Endothelial cell of umbilical vein (primary cell): ENCODE results near the gene CACNA2D3. TPM values are rescaled to one million over a fixed set of nuclear protein-coding genes. Genes with fewer than 3 reads are reported as not detected.

Experiments
- BruUV-seq: library from RNA; stranded (reverse); fragments of 400-500 nt; replicated peaks from 2 replicates; lab custom pipeline; 2021; lab: Mats Ljungman, UMichigan
- CTCF ChIA-PET: fragments of 300-600, 350-600 bp; sonication (Branson Sonifier 250); formaldehyde crosslinking; loops from one replicate; lab custom pipeline; 2021; ENCODE audit warnings: antibody characterized with exemption, inconsistent platforms; lab: Charles Lee
- POLR2A ChIA-PET: fragments of 300-600, 350-600 bp; sonication (Branson Sonifier 250); formaldehyde crosslinking; loops from one replicate; lab custom pipeline; 2021; ENCODE audit warnings: antibody characterized with exemption, inconsistent platforms; lab: Charles Lee
- DNase-seq: peaks from one replicate; pipeline ENCODE4 v3.0.0-alpha.2; 2011; ENCODE audit warnings: low read depth, low spot score
- FAIRE-seq: peaks from 2 replicates; lab custom pipeline; 2011; peaks lifted over from hg19 to GRCh38; lab: Jason Lieb, UNC
- H2AFZ ChIP-seq: 2 replicates; pipeline ENCODE4 v1.6.0; 2012; ENCODE audit warnings: low read depth, low read length, control low read depth, inconsistent platforms
- H3K27ac ChIP-seq: 2 replicates; pipeline ENCODE4 v1.5.1; 2011; ENCODE audit warnings: low read depth, mild to moderate bottlenecking, control low read depth, low read length, moderate library complexity; ENCODE audit not compliant: insufficient read depth
- H3K27me3 ChIP-seq, 2 experiments: 2 replicates each; pipeline versions ENCODE4 v1.6.0 to v1.6.1; 2011; ENCODE audit warnings: low read length in 2 of 2, mixed read lengths in 1 of 2; ENCODE audit not compliant: control insufficient read depth in 2 of 2, insufficient read depth in 2 of 2
- H3K36me3 ChIP-seq, 2 experiments: 2 replicates in 1 of 2; 3 replicates in 1 of 2; pipeline ENCODE4 v1.5.1; 2011; ENCODE audit warnings: low read length in 2 of 2, mild to moderate bottlenecking in 1 of 2, moderate library complexity in 1 of 2; ENCODE audit not compliant: control insufficient read depth in 2 of 2, insufficient read depth in 2 of 2; ENCODE audit errors: extremely low read depth in 1 of 2
- H3K4me1 ChIP-seq: 3 replicates; pipeline ENCODE4 v1.5.1; 2011; ENCODE audit warnings: mild to moderate bottlenecking, low read length; ENCODE audit not compliant: control insufficient read depth, insufficient read depth; ENCODE audit errors: extremely low read depth
- H3K4me2 ChIP-seq: 2 replicates; pipeline ENCODE4 v1.6.1; 2011; ENCODE audit warnings: low read length, control low read depth, mixed read lengths; ENCODE audit not compliant: insufficient read depth
- H3K4me3 ChIP-seq, 3 experiments: fragments of 200-600 bp in 1 of 3; sonication (generic), shearing (Covaris generic) in 1 of 3; replicated peaks in 1 of 3; 2 replicates each; pipeline ENCODE4 v1.5.1; 2011 to 2016; ENCODE audit warnings: control low read depth in 3 of 3, low read length in 3 of 3, mild to moderate bottlenecking in 2 of 3, inconsistent platforms in 1 of 3, low read depth in 1 of 3, moderate library complexity in 1 of 3; ENCODE audit not compliant: insufficient read depth in 1 of 3
- H3K79me2 ChIP-seq: 2 replicates; pipeline ENCODE4 v1.6.0; 2012; ENCODE audit warnings: low read length, inconsistent platforms; ENCODE audit not compliant: control insufficient read depth, insufficient read depth
- H3K9ac ChIP-seq: replicated peaks from 2 replicates; pipeline ENCODE3; 2011; ENCODE audit warnings: low read length, control low read depth; ENCODE audit not compliant: insufficient read depth; ENCODE audit errors: extremely low read depth
- H3K9me1 ChIP-seq: replicated peaks from 3 replicates; pipeline ENCODE4 v1.6.0; 2011; ENCODE audit warnings: mild to moderate bottlenecking, low read length; ENCODE audit not compliant: control insufficient read depth, insufficient read depth; ENCODE audit errors: extremely low read depth
- H3K9me3 ChIP-seq: replicated peaks from 2 replicates; pipeline ENCODE4 v1.5.1; 2012; ENCODE audit warnings: low read length, inconsistent platforms; ENCODE audit not compliant: control insufficient read depth, insufficient read depth
- H4K20me1 ChIP-seq: replicated peaks from 2 replicates; pipeline ENCODE3; 2011; ENCODE audit warnings: mild to moderate bottlenecking, low read length; ENCODE audit not compliant: control insufficient read depth, insufficient read depth; ENCODE audit errors: extremely low read depth
- CTCF ChIP-seq, 2 donors: IDR thresholded peaks; 1 replicate in 1 of 2; 2 replicates in 1 of 2; pipeline ENCODE4 v1.5.1; 2011; ENCODE audit warnings: low read length in 2 of 2, mild to moderate bottlenecking in 2 of 2, moderate library complexity in 2 of 2, control low read depth in 1 of 2, inconsistent platforms in 1 of 2, low read depth in 1 of 2; ENCODE audit not compliant: insufficient read depth in 1 of 2; ENCODE audit errors: extremely low read depth in 1 of 2
- EZH2 ChIP-seq: IDR thresholded peaks from 2 replicates; pipeline ENCODE4 v1.6.1; 2012; ENCODE audit warnings: borderline replicate concordance, low read depth, mild to moderate bottlenecking, moderate library complexity, low read length, inconsistent platforms; ENCODE audit not compliant: severe bottlenecking
- FOS ChIP-seq: IDR thresholded peaks from 2 replicates; pipeline ENCODE4 v1.6.1; 2011; ENCODE audit warnings: mild to moderate bottlenecking, low read length, moderate library complexity, borderline replicate concordance; ENCODE audit not compliant: insufficient read depth
- GATA2 ChIP-seq: IDR thresholded peaks from 2 replicates; pipeline ENCODE4 v1.7.0; 2011; ENCODE audit warnings: low read depth, mild to moderate bottlenecking, moderate library complexity, mixed read lengths, low read length; ENCODE audit not compliant: insufficient read length, insufficient read depth
- JUN ChIP-seq: IDR thresholded peaks from 2 replicates; pipeline ENCODE4 v1.6.1; 2011; ENCODE audit warnings: borderline replicate concordance, low read depth; ENCODE audit not compliant: insufficient read length, insufficient read depth
- MAX ChIP-seq: IDR thresholded peaks from 2 replicates; pipeline ENCODE4 v1.6.1; 2011; ENCODE audit not compliant: insufficient read depth, insufficient read length
- MYC ChIP-seq: IDR thresholded peaks from one replicate; pipeline ENCODE4 v1.6.1; 2011; ENCODE audit warnings: mild to moderate bottlenecking, low read depth, low read length
- POLR2A ChIP-seq: IDR thresholded peaks from 2 replicates; pipeline ENCODE4 v1.6.1; 2012; ENCODE audit warnings: low read depth, mild to moderate bottlenecking, control low read depth, low read length
- POLR2AphosphoS5 ChIP-seq: IDR thresholded peaks from 2 replicates; pipeline ENCODE4 v1.6.1; 2012; ENCODE audit warnings: low read depth, mild to moderate bottlenecking, control low read depth, low read length, moderate library complexity; ENCODE audit not compliant: insufficient read depth
- dilution Hi-C: fragments of 300-500 bp; cut with MboI; formaldehyde crosslinking; loops from one replicate; pipeline ENCODE4 v1.15.0; 2019; ENCODE audit warnings: low sequenced_read_pairs; ENCODE audit not compliant: extremely low pct_ligation_motif_present
- intact Hi-C: fragments of 100-400 bp; cut with micrococcal nuclease; formaldehyde crosslinking; loops from one replicate; pipeline ENCODE4 v1.10.0; 2022
- polyA plus RNA-seq, 4 experiments: library from polyadenylated mRNA; depleted of rRNA in 3 of 4; stranded (reverse) in 3 of 4; unstranded in 1 of 4; fragments of >200 nt; gene quantifications; 2 replicates each; pipeline versions ENCODE4 v1.2.1 to v1.2.3, GENCODE V29; 2011 to 2012; ENCODE audit warnings: missing spikeins in 1 of 4
- total RNA-seq: library from RNA; stranded (reverse); gene quantifications from 2 replicates; pipeline ENCODE4 v1.2.3, GENCODE V29; 2021

CACNA2D3 gene
- total and polyA plus RNA-seq, 2 donors (not counting 3 experiments of a cell fraction or from before 2014, with no cell fraction given) = not detected

GRCh38 chr3:54950391-54951003 lies 828.1 kb downstream of the CACNA2D3 start:
- no peaks in the 10 kb centered on the region for H3K79me2 ChIP-seq
- no peak overlapping the region for H2AFZ ChIP-seq
- BruUV-seq = no TSS peak
- H3K9me3 ChIP-seq = peaks cover 2% of the 10 kb centered on the region
- no peaks in the 10 kb centered on the region for H3K27me3 ChIP-seq
- POLR2A ChIA-PET = no interaction called here
- no peak for FAIRE-seq
- intact Hi-C loops (no loop called here), dilution Hi-C loops (no loop called here)
- no peak overlapping the region for H3K4me2 ChIP-seq
- no peak for DNase-seq
- H3K4me3 ChIP-seq = no peak overlapping the region
- TF ChIP-seq MAX = no peak
- no peak for TF ChIP-seq JUN
- TF ChIP-seq EZH2 = no peak
- no peaks in the 10 kb centered on the region for H3K4me1 ChIP-seq
- CTCF ChIA-PET = no interaction called here
- no peaks in the 10 kb centered on the region for H3K36me3 ChIP-seq
- H3K27ac ChIP-seq = no peak overlapping the region
- no peak overlapping the region for H3K9ac ChIP-seq
- H3K9me1 ChIP-seq = no peaks in the 10 kb centered on the region
- no peaks in the 10 kb centered on the region for H4K20me1 ChIP-seq

GRCh38 chr3:54951405-54951804 lies 829.1 kb downstream of the CACNA2D3 start:
- Histone ChIP-seq H3K4me1 (no peaks in the 10 kb centered on the region), H3K4me2 (no peak overlapping the region), H4K20me1 (no peaks in the 10 kb centered on the region), H3K9me1 (no peaks in the 10 kb centered on the region), H3K27ac (no peak overlapping the region), H2AFZ (no peak overlapping the region), H3K4me3 (no peak overlapping the region), H3K79me2 (no peaks in the 10 kb centered on the region), H3K9ac (no peak overlapping the region), H3K9me3 (peaks cover 2% of the 10 kb centered on the region), H3K36me3 (no peaks in the 10 kb centered on the region), H3K27me3 (no peaks in the 10 kb centered on the region)
- DNase-seq (no peak), FAIRE-seq (no peak)
- intact Hi-C loops = no loop called here
- ChIA-PET POLR2A (no interaction called here), CTCF (no interaction called here)
- no TSS peak for BruUV-seq
- dilution Hi-C loops = no loop called here
- no peak for TF ChIP-seq MAX
- TF ChIP-seq GATA2 = no peak
- no peak for TF ChIP-seq FOS
- TF ChIP-seq MYC = no peak
- no peak for TF ChIP-seq POLR2A
- no peak for TF ChIP-seq JUN
- no peak for TF ChIP-seq POLR2AphosphoS5
- TF ChIP-seq CTCF (IDR thresholded peaks at IDR 0.05; ENCODE audit: extremely low read depth in 1 of 2, insufficient read depth in 1 of 2, low read depth in 1 of 2, low read length in 2 of 2) = no peak
- TF ChIP-seq EZH2 = no peak
